GM18502 (cell line): Measurements from ENCODE around the gene GSTM2.
"Not testable (repeated sequence)": the region's sequence is repeated elsewhere in the genome, so short reads cannot be mapped to it uniquely, and the experiment has no call there.

Experiments used
- ATAC-seq: cut with Tn5 transposase; IDR thresholded peaks from one replicate; pipeline ENCODE4 v1.9.1; 2021; ENCODE audit warnings: mild to moderate bottlenecking; ENCODE audit not compliant: unreplicated experiment, poor library complexity

The GSTM2 gene

DNA sequence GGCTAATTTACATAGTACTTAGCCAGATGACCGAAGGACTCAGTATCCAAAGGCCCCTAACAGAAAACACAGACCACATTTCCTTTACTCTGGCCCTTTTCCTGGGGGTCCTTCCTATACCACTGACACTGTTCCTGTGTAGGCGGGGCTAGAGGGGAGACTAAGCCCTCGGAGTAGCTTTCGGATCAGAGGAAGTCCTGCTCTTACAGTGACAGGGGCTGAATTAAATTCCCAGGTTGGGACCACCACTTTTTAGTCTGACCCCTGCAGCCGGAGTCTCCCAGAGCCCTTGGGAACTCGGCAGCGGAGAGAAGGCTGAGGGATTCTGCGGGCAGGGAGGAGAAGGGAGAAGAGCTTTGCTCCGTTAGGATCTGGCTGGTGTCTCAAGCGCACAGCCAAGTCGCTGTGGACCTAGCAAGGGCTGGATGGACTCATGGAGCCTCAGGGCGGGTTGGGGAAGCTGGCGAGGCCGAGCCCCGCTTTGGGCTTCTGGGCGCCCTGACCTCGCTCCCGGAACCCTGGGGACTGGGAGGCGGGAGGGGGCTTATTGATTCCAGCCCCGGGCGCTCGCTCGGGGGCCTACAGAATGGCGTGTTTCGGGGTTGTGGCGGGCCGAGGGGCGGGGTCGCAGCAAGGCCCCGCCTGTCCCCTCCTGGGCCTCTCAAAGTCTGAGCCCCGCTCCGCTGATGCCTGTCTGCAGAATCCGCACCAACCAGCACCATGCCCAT, 43.9 kb downstream of the GSTM2 start, which contains the start of gene GSTM5:
Gene GSTM5 (plus strand): TSS at position 659 of the 728 bp plus-strand sequence. CDS start 62 bp downstream, at position 721.
- not testable (repeated sequence) for ATAC-seq

GRCh38 chr1:109712321-109712864, 44.5 kb downstream of the GSTM2 start:
- no peak for ATAC-seq

- ATAC-seq: no peak
Measured at GRCh38 chr1:109713636-109714035, 45.8 kb downstream of the GSTM2 start.

DNA sequence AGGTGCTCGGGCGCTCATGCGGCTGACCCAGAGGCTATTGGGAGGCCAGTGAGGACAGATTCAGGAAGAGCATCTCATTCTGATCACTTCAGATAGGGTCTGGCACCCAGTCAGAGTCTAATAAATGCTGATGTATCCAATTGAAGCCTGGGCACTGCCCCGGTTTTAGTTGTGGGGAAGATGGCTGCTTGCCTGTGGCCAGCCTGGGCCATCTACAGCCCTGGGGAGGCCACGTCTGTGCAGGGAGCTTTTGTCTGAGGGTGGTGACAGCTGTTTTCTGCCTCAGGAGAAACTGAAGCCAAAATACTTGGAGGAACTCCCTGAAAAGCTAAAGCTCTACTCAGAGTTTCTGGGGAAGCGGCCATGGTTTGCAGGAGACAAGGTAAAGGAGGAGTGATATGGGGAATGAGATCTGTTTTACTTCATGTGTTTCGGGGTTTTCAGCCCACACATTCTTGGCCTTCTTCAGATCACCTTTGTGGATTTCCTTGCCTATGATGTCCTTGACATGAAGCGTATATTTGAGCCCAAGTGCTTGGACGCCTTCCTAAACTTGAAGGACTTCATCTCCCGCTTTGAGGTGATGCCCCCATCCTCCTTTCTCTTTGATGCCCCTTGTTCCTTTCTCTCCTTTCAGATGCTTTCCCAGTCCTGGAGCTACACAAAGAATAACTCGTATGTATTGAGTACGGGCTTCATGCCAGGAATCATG, 47.0 kb downstream of the GSTM2 start:
- no peak for ATAC-seq

DNA sequence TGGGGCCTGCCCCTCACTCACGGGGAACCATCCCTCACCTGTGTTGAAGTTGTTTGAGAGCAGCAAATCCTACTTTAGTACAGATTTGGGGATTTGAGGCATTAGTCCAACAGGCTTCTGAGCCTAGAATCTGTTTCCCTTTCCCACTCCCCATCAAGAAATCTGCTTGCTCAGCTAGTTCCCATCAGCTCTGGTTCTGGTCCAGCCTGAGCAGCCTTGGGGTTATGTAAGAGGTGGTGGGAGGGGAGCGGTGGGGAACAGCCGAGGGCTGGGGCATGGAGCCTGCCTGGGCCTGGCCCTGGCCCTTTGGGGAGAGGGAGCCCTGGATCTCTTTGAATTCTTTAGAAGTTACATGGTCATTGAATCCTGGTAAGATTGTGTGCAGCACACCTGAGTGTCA, 48.3 kb downstream of the GSTM2 start:
- no peak for ATAC-seq

DNA sequence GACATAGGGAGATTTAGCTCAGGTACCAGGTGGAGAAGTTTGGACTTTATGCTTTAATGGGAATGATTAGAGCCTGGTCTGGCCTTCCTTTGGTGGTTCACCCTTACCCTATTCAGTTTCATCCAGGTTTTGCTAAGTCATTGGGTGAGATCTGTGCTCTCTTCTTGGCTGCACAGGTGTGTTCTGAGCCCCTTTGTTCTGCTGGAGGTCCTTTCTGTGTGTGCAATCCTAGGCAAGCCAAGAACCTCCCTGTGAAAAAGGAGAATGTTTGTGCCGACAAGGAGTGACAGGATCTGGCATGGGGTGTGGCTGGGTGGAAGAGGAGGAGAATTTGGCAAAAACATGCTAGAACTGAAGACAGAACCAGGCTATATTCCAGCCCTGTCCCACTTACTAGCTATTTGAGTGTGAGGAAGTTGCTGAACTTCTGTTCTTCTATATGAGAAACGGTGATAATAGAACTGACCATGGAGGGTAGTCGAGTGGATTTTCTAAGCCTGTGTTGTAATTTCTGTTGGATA, 48.8 kb downstream of the GSTM2 start:
- ATAC-seq: no peak

DNA sequence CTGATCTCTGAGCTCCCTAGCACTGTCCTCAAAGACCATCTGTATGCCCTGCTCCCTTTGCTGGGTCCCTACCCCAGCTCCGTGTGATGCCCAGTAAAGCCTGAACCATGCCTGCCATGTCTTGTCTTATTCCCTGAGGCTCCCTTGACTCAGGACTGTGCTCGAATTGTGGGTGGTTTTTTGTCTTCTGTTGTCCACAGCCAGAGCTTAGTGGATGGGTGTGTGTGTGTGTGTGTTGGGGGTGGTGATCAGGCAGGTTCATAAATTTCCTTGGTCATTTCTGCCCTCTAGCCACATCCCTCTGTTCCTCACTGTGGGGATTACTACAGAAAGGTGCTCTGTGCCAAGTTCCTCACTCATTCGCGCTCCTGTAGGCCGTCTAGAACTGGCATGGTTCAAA, 49.9 kb downstream of the GSTM2 start:
- no peak for ATAC-seq

GRCh38 chr1:109718495-109718894, 50.6 kb downstream of the GSTM2 start:
- no peak for ATAC-seq

DNA sequence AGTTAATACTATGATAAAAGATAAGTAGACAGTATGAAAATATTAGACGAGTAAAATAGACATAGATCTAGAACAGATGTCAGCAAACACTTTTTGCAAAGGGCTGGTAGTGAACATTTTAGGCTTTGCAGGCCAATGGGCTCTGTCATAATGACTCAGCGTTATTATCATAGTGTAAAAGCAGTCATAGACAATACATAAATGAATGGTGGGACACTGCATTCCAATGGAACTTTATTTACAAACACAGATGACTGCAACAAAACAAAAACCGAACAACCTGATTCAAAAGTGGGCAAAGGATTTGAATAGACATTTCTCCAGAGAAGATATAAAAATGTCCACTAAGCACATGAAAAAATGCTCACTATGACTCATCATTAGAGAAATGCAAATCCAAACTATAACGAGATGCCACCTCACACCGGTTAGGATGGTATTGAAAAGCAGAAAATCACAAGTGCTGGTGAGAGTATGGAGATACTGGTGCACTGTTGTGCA, 51.5 kb downstream of the GSTM2 start:
- ATAC-seq: peak; percentile 76

GRCh38 chr1:109721042-109721441, 53.2 kb downstream of the GSTM2 start:
- no peak for ATAC-seq

DNA sequence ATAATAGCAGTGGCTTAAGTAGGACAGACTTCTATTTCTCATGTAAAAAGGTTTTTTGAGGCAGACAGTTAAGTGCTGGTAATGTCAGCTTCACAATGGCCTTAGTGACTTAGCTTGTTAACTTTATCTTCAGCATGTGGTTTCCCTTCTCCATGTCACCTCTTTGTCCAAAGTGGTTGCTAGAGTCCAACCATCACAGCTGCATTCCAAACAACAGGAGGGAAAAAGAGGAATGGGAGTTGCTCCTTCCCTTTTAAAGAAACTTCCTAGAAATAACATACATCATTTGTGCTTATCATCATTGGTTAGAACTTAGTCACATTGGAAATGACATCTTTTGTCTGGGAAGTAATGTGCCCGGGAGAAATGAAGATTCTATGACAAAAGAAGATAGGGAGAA, 54.1 kb downstream of the GSTM2 start:
- no peak for ATAC-seq

GRCh38 chr1:109722908-109723691, 55.2 kb downstream of the GSTM2 start:
- no peak for ATAC-seq
